Hematopoietic multipotent progenitor cell treated with erythropoietin and hydrocortisone succinate and interleukin-3 and kit ligand, for 4 days (in vitro differentiated cells): ENCODE measurements around the gene CCNO.

ENCODE experiments used
- DNase-seq: peaks from one replicate; pipeline ENCODE4 v3.0.0-alpha.2; 2015

CCNO gene

GRCh38 chr5:55222985-55223811 lies 10.2 kb downstream of the CCNO start:
- DNase-seq: peak; percentile 36

- DNase-seq: no peak
Observed at GRCh38 chr5:55222092-55222984, 11.1 kb downstream of the CCNO start.

GRCh38 chr5:55220433-55221185 lies 12.8 kb downstream of the CCNO start:
- no peak for DNase-seq

GRCh38 chr5:55219770-55220169 lies 13.6 kb downstream of the CCNO start:
- DNase-seq: no peak

DNA sequence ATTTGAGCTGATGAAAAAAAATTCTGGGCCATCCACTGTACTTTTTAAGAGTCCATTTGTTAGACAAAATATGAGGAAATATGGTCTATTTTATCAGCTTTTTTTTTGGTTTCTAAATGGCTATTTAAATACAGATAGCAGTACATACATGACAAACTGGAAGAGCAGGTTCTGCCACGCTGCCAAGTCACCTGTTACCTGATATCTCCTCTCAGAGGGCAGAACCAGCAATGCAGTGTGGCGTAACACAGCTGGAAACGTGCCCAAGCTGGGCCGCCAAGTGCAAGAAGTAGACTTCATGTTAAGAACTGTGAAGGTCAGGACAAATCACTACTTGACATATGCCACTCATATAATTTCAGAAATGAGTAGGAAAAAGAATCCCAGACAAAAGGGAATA lies 14.4 kb downstream of the CCNO start:
- DNase-seq: no peak

DNA sequence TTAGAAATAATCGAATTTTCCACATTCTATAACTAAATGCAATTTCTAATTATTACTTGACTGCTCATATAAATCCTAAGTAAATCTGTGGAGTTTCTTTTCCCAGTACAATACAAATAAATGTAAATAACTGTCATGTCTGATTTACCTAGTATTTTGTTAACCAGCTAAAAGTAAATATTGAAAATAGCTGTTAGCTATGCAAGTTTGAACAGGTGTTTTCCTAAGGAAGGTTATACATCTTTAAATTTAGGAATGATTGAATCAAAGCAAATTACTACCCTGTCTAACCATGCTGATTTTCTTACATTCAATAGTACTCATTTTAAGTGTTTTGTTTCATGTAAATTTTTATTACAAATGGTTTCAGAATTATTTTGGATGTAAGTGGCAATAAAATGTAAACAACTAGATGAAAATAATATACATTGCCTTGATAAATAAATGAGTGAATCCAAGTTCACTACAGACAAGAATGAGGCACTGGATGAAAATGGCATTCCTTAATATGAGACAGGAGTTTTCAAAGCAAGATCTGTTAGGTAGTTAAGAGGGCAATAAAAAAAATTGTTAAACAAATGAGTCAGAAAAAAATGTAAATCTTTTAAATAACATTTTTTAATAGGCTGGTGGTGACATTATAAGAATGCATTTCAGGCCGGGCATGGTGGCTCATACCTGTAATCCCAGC lies 22.1 kb downstream of the CCNO start:
- DNase-seq: no peak

DNA sequence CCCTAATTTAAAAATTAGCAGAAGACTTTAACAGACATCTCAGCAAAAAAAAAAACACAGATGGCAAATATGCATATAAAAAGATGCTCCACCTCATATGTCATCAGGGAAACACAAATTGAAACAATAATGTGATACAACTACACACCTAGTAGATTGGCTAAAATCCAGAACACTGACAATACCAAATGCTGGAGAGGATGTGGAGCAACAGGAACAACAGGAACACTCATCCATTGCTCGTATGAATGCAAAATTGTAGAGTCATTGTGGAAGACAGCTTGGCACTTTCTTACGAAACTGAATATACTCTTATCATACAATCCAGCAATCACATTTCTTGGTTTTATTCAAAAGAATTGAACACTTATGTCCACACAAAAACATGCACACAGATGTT lies 28.4 kb downstream of the CCNO start:
- no peak for DNase-seq

DNA sequence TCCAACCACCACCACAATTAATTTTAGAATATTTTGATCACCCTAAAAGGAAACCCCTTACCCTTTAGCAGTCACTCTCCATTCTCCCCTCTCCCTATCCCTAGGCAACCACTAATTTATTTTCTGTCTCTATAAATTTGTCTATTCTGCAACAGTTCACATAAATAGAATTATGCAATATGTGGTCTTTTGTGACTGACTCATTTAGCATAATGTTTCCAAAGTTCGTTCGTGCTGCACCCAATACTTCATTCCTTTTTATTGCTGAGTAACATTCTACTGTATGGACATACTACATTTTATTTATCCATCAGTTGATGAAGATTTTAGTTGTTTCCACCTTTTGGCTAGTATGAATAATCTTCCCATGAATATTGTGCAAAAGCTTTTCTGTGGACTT lies 42.2 kb downstream of the CCNO start:
- no peak for DNase-seq

GRCh38 chr5:55188656-55189540 lies 44.5 kb downstream of the CCNO start:
- DNase-seq: no peak

DNA sequence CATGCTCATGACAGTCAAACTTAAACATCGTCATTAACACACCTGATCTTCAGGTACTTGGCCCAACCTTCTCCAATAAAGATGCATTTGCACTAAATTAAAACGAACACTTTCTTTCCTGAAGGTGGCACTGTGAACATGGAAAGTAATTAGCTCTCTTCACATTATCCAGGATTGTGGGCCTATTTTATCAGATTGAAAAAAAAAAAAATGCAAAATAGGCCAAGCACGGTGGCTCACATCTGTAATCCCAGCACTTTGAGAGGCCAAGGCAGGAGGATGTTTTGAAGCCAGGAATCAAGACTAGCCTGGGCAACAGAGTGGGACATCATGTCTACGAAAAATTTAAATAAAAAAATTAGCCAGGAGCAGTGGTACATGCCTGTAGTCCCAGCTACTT lies 46.0 kb downstream of the CCNO start:
- peak; percentile 48 for DNase-seq
